CD8-positive, alpha-beta memory T cell (primary cell): ENCODE data around the gene ACSF2. TPM values are rescaled to one million over a fixed set of nuclear protein-coding genes. Genes with fewer than 3 reads are reported as not detected.
A peak's percentile ranks its signal among the peaks of the same experiment; 100 is the strongest.

Source experiments
- CTCF ChIA-PET: fragments of 350-600 bp; sonication (Branson Sonifier 250); formaldehyde crosslinking; loops from one replicate; lab custom pipeline; 2021; ENCODE audit warnings: antibody characterized with exemption; lab: Charles Lee
- POLR2A ChIA-PET: fragments of 350-600 bp; sonication (Branson Sonifier 250); formaldehyde crosslinking; loops from one replicate; lab custom pipeline; 2021; ENCODE audit warnings: antibody characterized with exemption; lab: Charles Lee
- DNase-seq, 5 donors: peaks; one replicate each; pipeline versions ENCODE4 v3.0.0 to v3.0.0-alpha.2; 2020 to 2022; ENCODE audit warnings: mixed read lengths in 1 of 5
- H3K27ac ChIP-seq: one replicate; pipeline ENCODE4 v1.7.0; 2013; ENCODE audit warnings: low read depth, mild to moderate bottlenecking, low read length, moderate library complexity
- H3K27me3 ChIP-seq: 2 replicates; pipeline ENCODE4 v1.7.0; 2013; ENCODE audit warnings: low read length, mild to moderate bottlenecking; ENCODE audit not compliant: insufficient read depth, poor library complexity, severe bottlenecking
- H3K36me3 ChIP-seq: 2 replicates; pipeline ENCODE4 v1.7.0; 2013; ENCODE audit warnings: mild to moderate bottlenecking, low read length, moderate library complexity; ENCODE audit not compliant: insufficient read depth
- H3K4me1 ChIP-seq: 2 replicates; pipeline ENCODE4 v1.7.0; 2013; ENCODE audit warnings: mild to moderate bottlenecking, low read length, moderate library complexity; ENCODE audit not compliant: insufficient read depth
- H3K4me3 ChIP-seq: 2 replicates; pipeline ENCODE4 v1.7.0; 2013; ENCODE audit warnings: mild to moderate bottlenecking, low read length
- H3K9me3 ChIP-seq: 2 replicates; pipeline ENCODE4 v1.7.0; 2013; ENCODE audit warnings: mild to moderate bottlenecking, low read length
- H3K27ac Mint-ChIP-seq, 8 donors: one replicate each; pipeline ENCODE4 v1.8.0; 2020 to 2021; ENCODE audit warnings: mixed read lengths in 8 of 8, mild to moderate bottlenecking in 6 of 8, inconsistent platforms in 3 of 8, moderate library complexity in 3 of 8
- H3K27me3 Mint-ChIP-seq, 2 donors: one replicate each; pipeline ENCODE4 v1.8.0; 2020 to 2021; ENCODE audit warnings: mixed read lengths in 2 of 2, mild to moderate bottlenecking in 1 of 2, moderate library complexity in 1 of 2
- H3K36me3 Mint-ChIP-seq, 3 donors: one replicate each; pipeline ENCODE4 v1.8.0; 2020 to 2021; ENCODE audit warnings: mixed read lengths in 3 of 3, inconsistent platforms in 1 of 3, mild to moderate bottlenecking in 1 of 3
- H3K4me1 Mint-ChIP-seq, 3 donors: one replicate each; pipeline ENCODE4 v1.8.0; 2020 to 2021; ENCODE audit warnings: mixed read lengths in 3 of 3, inconsistent platforms in 1 of 3, mild to moderate bottlenecking in 1 of 3
- H3K4me3 Mint-ChIP-seq, 7 donors: one replicate each; pipeline ENCODE4 v1.8.0; 2020 to 2021; ENCODE audit warnings: mixed read lengths in 7 of 7, mild to moderate bottlenecking in 6 of 7, moderate library complexity in 4 of 7, inconsistent platforms in 2 of 7
- H3K9me3 Mint-ChIP-seq, 5 donors: one replicate each; pipeline ENCODE4 v1.8.0; 2020 to 2022; ENCODE audit warnings: mixed read lengths in 5 of 5, mild to moderate bottlenecking in 3 of 5, moderate library complexity in 2 of 5, inconsistent platforms in 1 of 5
- polyA plus RNA-seq: library from polyadenylated mRNA; unstranded; fragments of 300-500 nt; fragmentation: Illumina TruSeq; gene quantifications from one replicate; pipeline ENCODE4 v1.2.3, GENCODE V29; 2021
- total RNA-seq, 2 experiments: library from RNA; stranded (reverse); gene quantifications; one replicate each; pipeline ENCODE4 v1.2.3, GENCODE V29; 2021

Gene ACSF2
- total and polyA plus RNA-seq, 3 experiments from 2014 or later = 3.1 to 14.8 (median 12.4) TPM

GRCh38 chr17:50502301-50502990 is 76.4 kb downstream of the ACSF2 start:
- no peak for DNase-seq
- Mint-ChIP-seq H3K9me3 (no peaks in the 10 kb centered on the region), H3K4me3 (no peak overlapping the region), H3K27me3 (no peaks in the 10 kb centered on the region), H3K27ac (peak overlapping the region in 1 of 8 donors; percentile 27), H3K36me3 (no peaks in the 10 kb centered on the region), H3K4me1 (peaks cover 0 to 3% (median under 1%) of the 10 kb centered on the region in 3 donors)
- H3K27ac ChIP-seq = no peak overlapping the region
- CTCF ChIA-PET = interaction anchor here (1.2 to 2.1 kb wide), 6 partner anchors 9 to 302 kb away, joined by 3 to 7 read pairs (median 4); partner anchors contain the start of gene RSAD1
- no peaks in the 10 kb centered on the region for H3K36me3 ChIP-seq
- H3K4me1 ChIP-seq = peaks cover 6% of the 10 kb centered on the region
- no peak overlapping the region for H3K4me3 ChIP-seq
- no peaks in the 10 kb centered on the region for H3K27me3 ChIP-seq
- POLR2A ChIA-PET = no interaction called here
- H3K9me3 ChIP-seq = no peaks in the 10 kb centered on the region

GRCh38 chr17:50505591-50506130 is 79.6 kb downstream of the ACSF2 start:
- no peak for DNase-seq
- ChIA-PET CTCF (interaction anchor here (0.7 to 1.3 kb wide), 2 partner anchors 43 to 143 kb away, joined by 3 read pairs; no protein-coding TSS in a partner anchor), POLR2A (no interaction called here)
- Mint-ChIP-seq H3K4me3 (peak overlapping the region in 1 of 7 donors; percentile 43), H3K36me3 (no peaks in the 10 kb centered on the region), H3K9me3 (no peaks in the 10 kb centered on the region), H3K27me3 (no peaks in the 10 kb centered on the region), H3K4me1 (peaks cover 19 to 23% (median 22%) of the 10 kb centered on the region in 3 donors), H3K27ac (peak overlapping the region in 3 of 8 donors; percentile 7 to 35 (median 32))
- H3K9me3 ChIP-seq = no peaks in the 10 kb centered on the region
- H3K4me3 ChIP-seq = no peak overlapping the region
- H3K36me3 ChIP-seq = no peaks in the 10 kb centered on the region
- H3K27ac ChIP-seq = no peak overlapping the region
- peaks cover 14% of the 10 kb centered on the region for H3K4me1 ChIP-seq
- H3K27me3 ChIP-seq = no peaks in the 10 kb centered on the region

- no peaks in the 10 kb centered on the region for H3K9me3 Mint-ChIP-seq
- H3K36me3 ChIP-seq = no peaks in the 10 kb centered on the region
- H3K4me3 Mint-ChIP-seq = peak overlapping the region in 1 of 7 donors; percentile 43
- H3K27me3 Mint-ChIP-seq = no peaks in the 10 kb centered on the region
- ChIA-PET CTCF (interaction anchor here (1.3 to 1.6 kb wide), 2 partner anchors 109 to 144 kb away, joined by 3 to 5 read pairs; partner anchors contain the start of gene LRRC59), POLR2A (no interaction called here)
- no peaks in the 10 kb centered on the region for H3K9me3 ChIP-seq
- peaks cover 24 to 29% (median 29%) of the 10 kb centered on the region in 3 donors for H3K4me1 Mint-ChIP-seq
- H3K36me3 Mint-ChIP-seq = no peaks in the 10 kb centered on the region
- no peak for DNase-seq
- no peak overlapping the region for H3K27ac ChIP-seq
- peak overlapping the region in 5 of 8 donors; percentile 11 to 75 (median 35) for H3K27ac Mint-ChIP-seq
- H3K4me3 ChIP-seq = no peak overlapping the region
- peaks cover 16% of the 10 kb centered on the region for H3K4me1 ChIP-seq
- H3K27me3 ChIP-seq = no peaks in the 10 kb centered on the region
Observed at GRCh38 chr17:50506298-50506697, 80.3 kb downstream of the ACSF2 start.

- Histone ChIP-seq H3K27me3 (no peaks in the 10 kb centered on the region), H3K4me1 (peaks cover 20% of the 10 kb centered on the region), H3K27ac (peak within 1 kb of the TSS; percentile 73), H3K9me3 (no peaks in the 10 kb centered on the region), H3K4me3 (peak within 1 kb of the TSS; percentile 84), H3K36me3 (no peaks in the 10 kb centered on the region)
- H3K36me3 Mint-ChIP-seq = no peaks in the 10 kb centered on the region
- ChIA-PET CTCF (no interaction called here), POLR2A (no interaction called here)
- peaks cover 29 to 34% (median 33%) of the 10 kb centered on the region in 3 donors for H3K4me1 Mint-ChIP-seq
- peak within 1 kb of the TSS; percentile 84 to 94 (median 89) for H3K4me3 Mint-ChIP-seq
- H3K27ac Mint-ChIP-seq = peak within 1 kb of the TSS; percentile 66 to 98 (median 95)
- peak; percentile 75 to 88 (median 80) for DNase-seq
- H3K27me3 Mint-ChIP-seq = peaks cover 0 to 3% of the 10 kb centered on the region in 2 donors
- no peaks in the 10 kb centered on the region for H3K9me3 Mint-ChIP-seq
Observed at GRCh38 chr17:50507871-50508572, 82.0 kb downstream of the ACSF2 start, which contains the start of gene MYCBPAP. TSS of gene MYCBPAP (plus strand) at chr17:50508439. CDS start at chr17:50508675, 236 bp downstream.

GRCh38 chr17:50508573-50509460 is 82.8 kb downstream of the ACSF2 start:
- peaks cover 27 to 34% (median 33%) of the 10 kb centered on the region in 3 donors for H3K4me1 Mint-ChIP-seq
- Histone ChIP-seq H3K4me1 (peaks cover 20% of the 10 kb centered on the region), H3K4me3 (peak overlapping the region; percentile 84), H3K9me3 (no peaks in the 10 kb centered on the region), H3K27ac (peak overlapping the region; percentile 73), H3K27me3 (no peaks in the 10 kb centered on the region), H3K36me3 (no peaks in the 10 kb centered on the region)
- no peak for DNase-seq
- H3K27me3 Mint-ChIP-seq = peaks cover 0 to 3% of the 10 kb centered on the region in 2 donors
- CTCF ChIA-PET = interaction anchor here (0.7 to 1.4 kb wide), 3 partner anchors 29 to 210 kb away, joined by 3 to 5 read pairs (median 3); partner anchors contain the start of gene LRRC59
- H3K9me3 Mint-ChIP-seq = no peaks in the 10 kb centered on the region
- POLR2A ChIA-PET = no interaction called here
- H3K4me3 Mint-ChIP-seq = peak overlapping the region; percentile 80 to 94 (median 89)
- peak overlapping the region; percentile 58 to 98 (median 90) for H3K27ac Mint-ChIP-seq
- no peaks in the 10 kb centered on the region for H3K36me3 Mint-ChIP-seq

- Histone ChIP-seq H3K27me3 (no peaks in the 10 kb centered on the region), H3K4me3 (no peak overlapping the region), H3K27ac (no peak overlapping the region), H3K4me1 (peaks cover 14% of the 10 kb centered on the region), H3K9me3 (no peaks in the 10 kb centered on the region), H3K36me3 (no peaks in the 10 kb centered on the region)
- peaks cover 27 to 34% (median 33%) of the 10 kb centered on the region in 3 donors for H3K4me1 Mint-ChIP-seq
- POLR2A ChIA-PET = no interaction called here
- peak in 2 of 5 donors; percentile 31 to 67 for DNase-seq
- H3K9me3 Mint-ChIP-seq = no peaks in the 10 kb centered on the region
- peaks cover 0 to 3% of the 10 kb centered on the region in 2 donors for H3K27me3 Mint-ChIP-seq
- H3K4me3 Mint-ChIP-seq = peak overlapping the region; percentile 8 to 67 (median 51)
- no peaks in the 10 kb centered on the region for H3K36me3 Mint-ChIP-seq
- peak overlapping the region in 7 of 8 donors; percentile 34 to 87 (median 58) for H3K27ac Mint-ChIP-seq
- CTCF ChIA-PET = interaction anchor here (1.4 to 1.5 kb wide), 2 partner anchors 9 to 26 kb away, joined by 3 to 4 read pairs; no protein-coding TSS in a partner anchor
Observed at GRCh38 chr17:50511058-50511457, 85.0 kb downstream of the ACSF2 start.

GRCh38 chr17:50513495-50513894 is 87.5 kb downstream of the ACSF2 start:
- DNase-seq = no peak
- POLR2A ChIA-PET = no interaction called here

More at GRCh38 chr17:50513495-50513894, 87.5 kb downstream of the ACSF2 start:
- Mint-ChIP-seq H3K4me3 (no peak overlapping the region), H3K36me3 (no peaks in the 10 kb centered on the region), H3K9me3 (no peaks in the 10 kb centered on the region), H3K27ac (no peak overlapping the region), H3K4me1 (peaks cover 21 to 28% (median 28%) of the 10 kb centered on the region in 3 donors), H3K27me3 (peaks cover 0 to 3% of the 10 kb centered on the region in 2 donors)
- no peak overlapping the region for H3K4me3 ChIP-seq
- no peak overlapping the region for H3K27ac ChIP-seq
- H3K36me3 ChIP-seq = no peaks in the 10 kb centered on the region
- peaks cover 13% of the 10 kb centered on the region for H3K4me1 ChIP-seq
- H3K27me3 ChIP-seq = no peaks in the 10 kb centered on the region
- CTCF ChIA-PET = no interaction called here
- no peaks in the 10 kb centered on the region for H3K9me3 ChIP-seq
